SK-N-SH (cell line): Measurements from ENCODE around the gene STK35.

Experiments
- JUND ChIP-seq: IDR thresholded peaks from 2 replicates; pipeline ENCODE4 v1.4.0; 2012
- POLR2AphosphoS5 ChIP-seq: IDR thresholded peaks from 2 replicates; pipeline ENCODE4 v1.6.1; 2012; ENCODE audit warnings: low read depth, low read length

DNA sequence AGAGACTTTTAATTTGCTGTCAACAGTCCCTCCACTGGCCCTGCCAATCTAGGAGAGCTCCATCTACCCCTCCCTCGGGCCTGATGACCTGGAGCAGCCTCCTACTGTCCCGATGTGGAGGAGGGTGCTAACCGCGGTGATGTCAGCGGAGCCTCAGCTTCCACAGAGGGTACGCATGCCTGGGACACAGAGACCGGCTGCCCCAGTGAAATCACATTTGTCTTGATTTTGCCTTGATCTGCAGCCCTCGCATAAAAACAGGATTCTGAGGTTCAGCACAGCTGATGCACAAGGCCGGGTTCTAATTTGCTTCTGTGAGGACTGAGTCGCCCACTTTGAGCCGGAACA lies 77.6 kb downstream of the STK35 start:
- no peak for TF ChIP-seq JUND
- no peak for TF ChIP-seq POLR2AphosphoS5
